RWPE2 (cell line): ENCODE data around the gene OVCA2.

Experiments
- ATAC-seq: fragments of 200-7000 bp; cut with Tn5 transposase; 3 replicates; pipeline ENCODE4 v1.9.1; 2021; ENCODE audit warnings: low read depth
- DNase-seq: peaks from one replicate; pipeline ENCODE4 v3.0.0-alpha.2; 2020; ENCODE audit warnings: low spot score
- H3K27ac ChIP-seq: fragments of 450-650 bp; 2 replicates; pipeline ENCODE4 v1.5.1; 2017; ENCODE audit warnings: mild to moderate bottlenecking; ENCODE audit not compliant: poor library complexity, severe bottlenecking
- H3K27me3 ChIP-seq: fragments of 250-450 bp; sonication (Bioruptor Pico); 2 replicates; pipeline ENCODE4 v1.5.1; 2021; ENCODE audit warnings: mild to moderate bottlenecking, moderate library complexity; ENCODE audit not compliant: insufficient read depth, poor library complexity, severe bottlenecking
- H3K36me3 ChIP-seq: fragments of 250-450 bp; sonication (Bioruptor Pico); 2 replicates; pipeline ENCODE4 v1.5.1; 2020; ENCODE audit warnings: low read depth, mild to moderate bottlenecking, moderate library complexity
- H3K4me1 ChIP-seq: fragments of 250-450 bp; sonication (Bioruptor Pico); 2 replicates; pipeline ENCODE4 v1.5.1; 2021; ENCODE audit warnings: mild to moderate bottlenecking, moderate library complexity; ENCODE audit not compliant: insufficient read depth, poor library complexity, severe bottlenecking
- H3K4me3 ChIP-seq: fragments of 250-450 bp; sonication (Bioruptor Pico); 2 replicates; pipeline ENCODE4 v1.5.1; 2021; ENCODE audit warnings: mild to moderate bottlenecking, moderate library complexity; ENCODE audit not compliant: severe bottlenecking
- H3K9me3 ChIP-seq: fragments of 250-450 bp; sonication (Bioruptor Pico); 2 replicates; pipeline ENCODE4 v1.5.1; 2021; ENCODE audit warnings: mild to moderate bottlenecking, moderate library complexity; ENCODE audit not compliant: severe bottlenecking
- CTCF ChIP-seq: fragments of 450-650 bp; IDR thresholded peaks from one replicate; pipeline ENCODE4 v1.5.1; 2017; ENCODE audit warnings: mild to moderate bottlenecking, moderate library complexity; ENCODE audit not compliant: poor library complexity, severe bottlenecking

Gene OVCA2

DNA sequence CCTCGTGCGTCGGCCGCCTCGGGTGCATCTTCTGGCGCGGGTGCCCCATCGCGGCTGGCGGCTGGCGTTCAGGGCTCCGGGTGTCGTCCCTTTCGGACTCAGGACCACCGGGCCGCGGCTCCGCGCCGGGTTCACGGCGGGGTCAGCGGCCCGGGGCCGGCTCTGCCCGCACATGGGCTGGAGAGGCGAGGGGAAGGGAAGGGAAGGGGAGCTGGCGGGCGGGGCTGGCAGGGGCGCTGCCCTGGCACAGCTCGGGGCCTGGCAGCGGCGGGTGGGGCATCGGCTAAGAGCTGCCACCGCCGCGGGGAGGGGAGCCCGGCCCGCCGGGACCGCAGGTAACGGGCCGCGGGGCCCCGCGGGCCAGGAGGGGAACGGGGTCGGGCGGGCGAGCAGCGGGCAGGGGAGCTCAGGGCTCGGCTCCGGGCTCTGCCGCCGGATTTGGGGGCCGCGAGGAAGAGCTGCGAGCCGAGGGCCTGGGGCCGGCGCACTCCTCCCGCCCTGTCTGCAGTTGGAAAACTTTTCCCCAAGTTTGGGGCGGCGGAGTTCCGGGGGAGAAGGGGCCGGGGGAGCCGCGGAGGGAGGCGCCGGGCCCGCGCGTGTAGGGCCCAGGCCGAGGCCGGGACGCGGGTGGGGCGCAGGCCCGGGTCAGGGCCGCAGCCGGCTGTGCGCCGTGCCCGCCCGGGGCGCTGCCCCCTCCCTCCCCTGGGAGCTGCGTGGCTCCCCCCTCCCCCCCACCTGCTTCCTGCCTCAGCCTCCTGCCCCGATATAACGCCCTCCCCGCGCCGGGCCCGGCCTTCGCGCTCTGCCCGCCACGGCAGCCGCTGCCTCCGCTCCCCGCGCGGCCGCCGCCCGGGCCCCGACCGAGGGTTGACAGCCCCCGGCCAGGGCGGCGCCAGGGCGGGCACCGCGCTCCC lies 13.7 kb downstream of the OVCA2 start:
- peak overlapping the region; percentile 39 for H3K4me3 ChIP-seq

GRCh38 chr17:2056206-2057174 lies 14.7 kb downstream of the OVCA2 start:
- Histone ChIP-seq H3K27ac (no peak overlapping the region), H3K9me3 (no peaks in the 10 kb centered on the region), H3K4me3 (no peak overlapping the region), H3K27me3 (peaks cover under 1% of the 10 kb centered on the region), H3K36me3 (no peaks in the 10 kb centered on the region), H3K4me1 (no peaks in the 10 kb centered on the region)
- DNase-seq (no peak), ATAC-seq (no peak)
- no peak for TF ChIP-seq CTCF

More for the DNA sequence above, 13.7 kb downstream of the OVCA2 start:
- ATAC-seq = peak; percentile 12
- Histone ChIP-seq H3K9me3 (no peaks in the 10 kb centered on the region), H3K27me3 (peaks cover 2% of the 10 kb centered on the region), H3K36me3 (no peaks in the 10 kb centered on the region), H3K4me1 (no peaks in the 10 kb centered on the region), H3K27ac (peak overlapping the region; percentile 2)
- DNase-seq = no peak
- no peak for TF ChIP-seq CTCF

DNA sequence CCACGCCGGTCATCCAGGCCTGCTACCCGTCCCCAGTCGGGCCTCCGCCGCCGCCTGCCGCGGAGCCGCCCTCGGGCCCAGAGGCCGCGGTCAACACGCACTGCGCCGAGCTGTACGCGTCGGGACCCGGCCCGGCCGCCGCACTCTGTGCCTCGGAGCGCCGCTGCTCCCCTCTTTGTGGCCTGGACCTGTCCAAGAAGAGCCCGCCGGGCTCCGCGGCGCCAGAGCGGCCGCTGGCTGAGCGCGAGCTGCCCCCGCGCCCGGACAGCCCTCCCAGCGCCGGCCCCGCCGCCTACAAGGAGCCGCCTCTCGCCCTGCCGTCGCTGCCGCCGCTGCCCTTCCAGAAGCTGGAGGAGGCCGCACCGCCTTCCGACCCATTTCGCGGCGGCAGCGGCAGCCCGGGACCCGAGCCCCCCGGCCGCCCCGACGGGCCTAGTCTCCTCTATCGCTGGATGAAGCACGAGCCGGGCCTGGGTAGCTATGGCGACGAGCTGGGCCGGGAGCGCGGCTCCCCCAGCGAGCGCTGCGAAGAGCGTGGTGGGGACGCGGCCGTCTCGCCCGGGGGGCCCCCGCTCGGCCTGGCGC lies 15.4 kb downstream of the OVCA2 start:
- Histone ChIP-seq H3K4me1 (no peaks in the 10 kb centered on the region), H3K27ac (no peak overlapping the region), H3K27me3 (no peaks in the 10 kb centered on the region), H3K36me3 (no peaks in the 10 kb centered on the region), H3K9me3 (no peaks in the 10 kb centered on the region), H3K4me3 (no peak overlapping the region)
- no peak for DNase-seq
- no peak for ATAC-seq
- TF ChIP-seq CTCF = no peak

DNA sequence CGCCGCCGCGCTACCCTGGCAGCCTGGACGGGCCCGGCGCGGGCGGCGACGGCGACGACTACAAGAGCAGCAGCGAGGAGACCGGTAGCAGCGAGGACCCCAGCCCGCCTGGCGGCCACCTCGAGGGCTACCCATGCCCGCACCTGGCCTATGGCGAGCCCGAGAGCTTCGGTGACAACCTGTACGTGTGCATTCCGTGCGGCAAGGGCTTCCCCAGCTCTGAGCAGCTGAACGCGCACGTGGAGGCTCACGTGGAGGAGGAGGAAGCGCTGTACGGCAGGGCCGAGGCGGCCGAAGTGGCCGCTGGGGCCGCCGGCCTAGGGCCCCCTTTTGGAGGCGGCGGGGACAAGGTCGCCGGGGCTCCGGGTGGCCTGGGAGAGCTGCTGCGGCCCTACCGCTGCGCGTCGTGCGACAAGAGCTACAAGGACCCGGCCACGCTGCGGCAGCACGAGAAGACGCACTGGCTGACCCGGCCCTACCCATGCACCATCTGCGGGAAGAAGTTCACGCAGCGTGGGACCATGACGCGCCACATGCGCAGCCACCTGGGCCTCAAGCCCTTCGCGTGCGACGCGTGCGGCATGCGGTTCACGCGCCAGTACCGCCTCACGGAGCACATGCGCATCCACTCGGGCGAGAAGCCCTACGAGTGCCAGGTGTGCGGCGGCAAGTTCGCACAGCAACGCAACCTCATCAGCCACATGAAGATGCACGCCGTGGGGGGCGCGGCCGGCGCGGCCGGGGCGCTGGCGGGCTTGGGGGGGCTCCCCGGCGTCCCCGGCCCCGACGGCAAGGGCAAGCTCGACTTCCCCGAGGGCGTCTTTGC lies 16.2 kb downstream of the OVCA2 start:
- ATAC-seq (no peak), DNase-seq (no peak)
- H3K4me1 ChIP-seq = no peaks in the 10 kb centered on the region
- H3K4me3 ChIP-seq = no peak overlapping the region
- no peaks in the 10 kb centered on the region for H3K9me3 ChIP-seq
- no peak overlapping the region for H3K27ac ChIP-seq
- TF ChIP-seq CTCF = no peak
- no peaks in the 10 kb centered on the region for H3K36me3 ChIP-seq
- H3K27me3 ChIP-seq = no peaks in the 10 kb centered on the region
